ENCODE measurements around the gene PTPN12. TPM values are rescaled to one million over a fixed set of nuclear protein-coding genes. Genes with fewer than 3 reads are reported as not detected.
A peak's percentile ranks its signal among the peaks of the same experiment; 100 is the strongest.

PTPN12 gene
- total RNA-seq, 3 donors from 2014 or later = 161 to 176 (median 168) TPM

DNA sequence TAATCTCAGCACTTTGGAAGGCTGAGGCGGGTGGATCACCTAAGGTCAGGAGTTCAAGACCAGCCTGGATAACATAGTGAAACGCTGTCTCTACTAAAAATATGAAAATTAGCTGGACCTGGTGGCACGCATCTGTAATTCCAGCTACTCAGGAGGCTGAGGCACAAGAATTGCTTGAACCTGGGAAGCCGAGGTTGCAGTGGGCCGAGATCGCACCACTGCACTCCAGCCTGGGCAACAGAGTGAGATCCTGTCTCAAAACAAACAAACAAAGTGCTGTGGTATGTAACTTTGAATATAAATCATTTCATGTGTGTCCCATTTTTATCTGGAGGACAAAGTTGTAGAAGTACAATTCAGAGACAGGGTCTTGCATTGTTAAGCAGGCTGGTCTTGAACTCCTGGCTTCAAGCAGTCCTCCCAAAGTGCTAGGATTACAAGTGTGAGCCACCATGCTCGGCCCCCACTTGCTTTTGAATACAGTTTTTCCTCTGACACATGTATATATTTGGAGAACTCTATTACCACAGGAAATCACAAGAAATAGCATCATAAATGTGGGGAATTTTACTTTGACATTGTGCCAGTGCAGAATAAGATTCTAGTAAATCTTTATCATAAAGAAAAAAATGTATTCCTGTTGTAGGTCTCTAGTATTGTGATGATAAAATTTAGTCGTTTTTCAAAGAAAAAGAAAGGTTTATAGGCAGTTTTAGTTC lies 32.6 kb downstream of the PTPN12 start:
- Histone ChIP-seq H3K9me3 (no peaks in the 10 kb centered on the region), H3K4me3 (no peak overlapping the region), H3K27ac (peak overlapping the region; percentile 2 to 27), H3K4me1 (no peaks in the 10 kb centered on the region), H3K36me3 (peaks cover 4% of the 10 kb centered on the region), H3K27me3 (no peaks in the 10 kb centered on the region)
- intact Hi-C loops (cut with DNase I; ENCODE audit: low total_unique reads) = no loop called here
- TF ChIP-seq POLR2A (IDR thresholded peaks at IDR 0.05) = no peak
- no peak for TF ChIP-seq POLR2AphosphoS5 (IDR thresholded peaks at IDR 0.05)
- TF ChIP-seq, protein P1, sequence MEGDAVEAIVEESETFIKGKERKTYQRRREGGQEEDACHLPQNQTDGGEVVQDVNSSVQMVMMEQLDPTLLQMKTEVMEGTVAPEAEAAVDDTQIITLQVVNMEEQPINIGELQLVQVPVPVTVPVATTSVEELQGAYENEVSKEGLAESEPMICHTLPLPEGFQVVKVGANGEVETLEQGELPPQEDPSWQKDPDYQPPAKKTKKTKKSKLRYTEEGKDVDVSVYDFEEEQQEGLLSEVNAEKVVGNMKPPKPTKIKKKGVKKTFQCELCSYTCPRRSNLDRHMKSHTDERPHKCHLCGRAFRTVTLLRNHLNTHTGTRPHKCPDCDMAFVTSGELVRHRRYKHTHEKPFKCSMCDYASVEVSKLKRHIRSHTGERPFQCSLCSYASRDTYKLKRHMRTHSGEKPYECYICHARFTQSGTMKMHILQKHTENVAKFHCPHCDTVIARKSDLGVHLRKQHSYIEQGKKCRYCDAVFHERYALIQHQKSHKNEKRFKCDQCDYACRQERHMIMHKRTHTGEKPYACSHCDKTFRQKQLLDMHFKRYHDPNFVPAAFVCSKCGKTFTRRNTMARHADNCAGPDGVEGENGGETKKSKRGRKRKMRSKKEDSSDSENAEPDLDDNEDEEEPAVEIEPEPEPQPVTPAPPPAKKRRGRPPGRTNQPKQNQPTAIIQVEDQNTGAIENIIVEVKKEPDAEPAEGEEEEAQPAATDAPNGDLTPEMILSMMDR (IDR thresholded peaks at IDR 0.05) = no peak
- no peak for DNase-seq (ENCODE audit: low spot score in 2 of 2)

DNA sequence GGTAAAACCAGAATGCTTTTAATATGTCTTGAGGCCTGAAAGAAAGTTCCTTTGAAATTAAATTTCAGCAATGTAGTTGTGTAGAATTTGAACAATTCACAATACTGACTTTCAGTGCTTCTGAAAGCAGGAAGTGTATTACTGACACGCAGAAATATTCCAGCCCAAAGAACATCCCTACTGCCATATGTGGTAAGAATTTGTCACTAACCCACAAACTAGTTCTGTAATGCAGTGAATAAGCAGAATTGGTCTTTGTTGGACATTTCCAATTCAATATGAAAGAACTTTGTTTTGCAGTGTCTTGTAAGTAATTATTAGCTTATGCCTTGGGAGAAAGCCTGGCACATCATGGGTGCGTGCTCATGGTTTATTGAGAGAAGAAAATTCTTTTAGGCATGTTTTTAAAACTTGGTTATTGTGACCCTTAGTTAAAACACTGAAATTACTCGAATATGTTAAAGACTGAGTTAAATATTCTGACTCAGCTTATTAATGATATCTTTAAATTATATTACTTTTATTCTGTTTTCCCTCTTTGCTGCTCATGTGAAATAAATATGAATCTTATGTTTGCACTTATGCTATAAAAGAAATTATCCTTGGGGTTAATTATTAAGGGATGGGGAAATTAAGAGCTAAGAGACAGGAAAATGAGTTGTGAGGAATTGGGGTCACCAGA lies 33.4 kb downstream of the PTPN12 start:
- intact Hi-C loops (cut with DNase I; ENCODE audit: low total_unique reads) = no loop called here
- H3K4me1 ChIP-seq = no peaks in the 10 kb centered on the region
- H3K9me3 ChIP-seq = no peaks in the 10 kb centered on the region
- peaks cover 4% of the 10 kb centered on the region for H3K36me3 ChIP-seq
- no peak overlapping the region for H3K27ac ChIP-seq
- TF ChIP-seq, protein P1 (IDR thresholded peaks at IDR 0.05) = no peak
- TF ChIP-seq POLR2A (IDR thresholded peaks at IDR 0.05) (no peak), POLR2AphosphoS5 (IDR thresholded peaks at IDR 0.05) (no peak)
- no peaks in the 10 kb centered on the region for H3K27me3 ChIP-seq
- no peak overlapping the region for H3K4me3 ChIP-seq
- DNase-seq (ENCODE audit: low spot score in 2 of 2) = no peak

DNA sequence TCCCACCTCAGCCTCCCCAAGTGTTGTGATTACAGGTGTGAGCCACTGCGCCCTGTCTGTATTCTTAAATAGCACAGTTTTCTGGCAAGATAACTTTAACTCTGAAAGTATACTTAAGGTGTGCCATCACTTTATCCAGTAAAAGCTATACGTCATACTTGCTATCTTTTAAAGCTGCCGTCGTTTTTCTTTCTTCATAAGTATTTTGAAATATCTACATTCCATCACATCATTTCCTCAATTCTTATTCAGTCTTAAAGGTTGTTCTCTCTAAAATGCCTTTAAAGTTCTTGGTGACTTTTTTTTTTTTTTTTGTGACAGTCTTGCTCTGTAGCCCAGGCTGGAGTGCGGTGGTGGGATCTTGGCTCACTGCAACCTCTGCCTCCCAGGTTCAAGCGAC lies 34.7 kb downstream of the PTPN12 start:
- no peak for DNase-seq (ENCODE audit: low spot score in 2 of 2)
- intact Hi-C loops (cut with DNase I; ENCODE audit: low total_unique reads) = no loop called here
- H3K27ac ChIP-seq = no peak overlapping the region
- no peak overlapping the region for H3K4me3 ChIP-seq
- peaks cover 4% of the 10 kb centered on the region for H3K36me3 ChIP-seq
- no peaks in the 10 kb centered on the region for H3K9me3 ChIP-seq
- no peak for TF ChIP-seq POLR2A (IDR thresholded peaks at IDR 0.05)
- TF ChIP-seq, protein P1 (IDR thresholded peaks at IDR 0.05) = no peak
- TF ChIP-seq POLR2AphosphoS5 (IDR thresholded peaks at IDR 0.05) = no peak
- no peaks in the 10 kb centered on the region for H3K4me1 ChIP-seq
- no peaks in the 10 kb centered on the region for H3K27me3 ChIP-seq

DNA sequence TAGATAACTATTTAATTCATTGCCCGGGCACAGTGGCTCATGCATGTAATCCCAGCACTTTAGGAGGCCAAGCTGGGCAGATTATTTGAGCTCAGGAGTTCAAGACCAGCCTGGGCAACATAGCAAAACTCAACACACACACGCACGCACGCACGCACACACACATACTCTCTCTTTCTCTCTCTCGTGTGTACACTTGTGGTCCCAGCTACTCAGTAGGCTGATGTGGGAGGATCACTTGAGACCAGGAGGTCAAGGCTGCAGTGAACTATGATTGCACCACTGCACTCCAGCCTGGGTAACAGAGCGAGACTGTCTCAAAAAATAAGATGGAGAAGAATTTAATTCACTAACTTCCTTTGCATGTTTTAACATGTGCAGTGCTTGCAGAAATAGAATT lies 38.1 kb downstream of the PTPN12 start:
- H3K27me3 ChIP-seq = no peaks in the 10 kb centered on the region
- peaks cover 4% of the 10 kb centered on the region for H3K36me3 ChIP-seq
- no peak for DNase-seq (ENCODE audit: low spot score in 2 of 2)
- no peak overlapping the region for H3K27ac ChIP-seq
- TF ChIP-seq, protein P1 (IDR thresholded peaks at IDR 0.05) = no peak
- no peak for TF ChIP-seq POLR2AphosphoS5 (IDR thresholded peaks at IDR 0.05)
- TF ChIP-seq POLR2A (IDR thresholded peaks at IDR 0.05) = no peak
- no peaks in the 10 kb centered on the region for H3K4me1 ChIP-seq
- H3K4me3 ChIP-seq = no peak overlapping the region
- H3K9me3 ChIP-seq = no peaks in the 10 kb centered on the region
- intact Hi-C loops (cut with DNase I; ENCODE audit: low total_unique reads) = no loop called here

GRCh38 chr7:77576856-77577255 lies 39.8 kb downstream of the PTPN12 start:
- no peaks in the 10 kb centered on the region for H3K27me3 ChIP-seq
- H3K36me3 ChIP-seq = no peaks in the 10 kb centered on the region

More at GRCh38 chr7:77576856-77577255, 39.8 kb downstream of the PTPN12 start:
- H3K9me3 ChIP-seq = no peaks in the 10 kb centered on the region
- DNase-seq (ENCODE audit: low spot score in 2 of 2) = no peak
- H3K4me1 ChIP-seq = no peaks in the 10 kb centered on the region
- no peak overlapping the region for H3K27ac ChIP-seq
- H3K4me3 ChIP-seq = no peak overlapping the region
- intact Hi-C loops (cut with DNase I; ENCODE audit: low total_unique reads) = no loop called here
- TF ChIP-seq POLR2AphosphoS5 (IDR thresholded peaks at IDR 0.05) (no peak), POLR2A (IDR thresholded peaks at IDR 0.05) (no peak)
- TF ChIP-seq, protein P1 (IDR thresholded peaks at IDR 0.05) = no peak

All from breast epithelium (tissue), 4 donors.